Omental fat pad (tissue), 4 donors: ENCODE measurements around the gene SCAP. TPM values are rescaled to one million over a fixed set of nuclear protein-coding genes. Genes with fewer than 3 reads are reported as not detected.

Experiments
- ATAC-seq: fragments of 150-250 bp; one replicate; pipeline ENCODE4 v1.9.1; 2016; ENCODE audit warnings: mild to moderate bottlenecking, moderate library complexity; ENCODE audit not compliant: low FRiP score
- DNase-seq: peaks from one replicate; pipeline ENCODE4 v3.0.0-alpha.2; 2019; ENCODE audit warnings: low spot score
- CTCF ChIP-seq, 3 donors: fragments of 450-650 bp; IDR thresholded peaks; one replicate each; pipeline ENCODE4 v1.5.1; 2016 to 2017; ENCODE audit warnings: antibody characterized with exemption in 3 of 3, mild to moderate bottlenecking in 3 of 3, moderate library complexity in 2 of 3
- total RNA-seq, 4 donors: library from RNA; depleted of rRNA; stranded (reverse); fragments of >200 nt; gene quantifications; one replicate each; pipeline ENCODE4 v1.1.0, GENCODE V29; 2016

The SCAP gene
- total RNA-seq, 4 donors from 2014 or later = 57.7 to 83.2 (median 78.7) TPM

- no peak for DNase-seq
- no peak for TF ChIP-seq CTCF (IDR thresholded peaks at IDR 0.05)
- ATAC-seq = no peak
Observed at GRCh38 chr3:47430606-47431005, 45.1 kb downstream of the SCAP start.

- ATAC-seq = no peak
- DNase-seq = no peak
- TF ChIP-seq CTCF (IDR thresholded peaks at IDR 0.05) = no peak
Observed at GRCh38 chr3:47429476-47430270, 46.1 kb downstream of the SCAP start.

- TF ChIP-seq CTCF (IDR thresholded peaks at IDR 0.05) = no peak
Observed at GRCh38 chr3:47428662-47429061, 47.1 kb downstream of the SCAP start.

GRCh38 chr3:47427866-47428265 is 47.9 kb downstream of the SCAP start:
- ATAC-seq = no peak
- no peak for DNase-seq
- TF ChIP-seq CTCF (IDR thresholded peaks at IDR 0.05) = no peak

More at GRCh38 chr3:47428662-47429061, 47.1 kb downstream of the SCAP start:
- ATAC-seq = no peak
- DNase-seq = no peak

- ATAC-seq (no peak), DNase-seq (no peak)
- TF ChIP-seq CTCF (IDR thresholded peaks at IDR 0.05) = no peak
Observed at GRCh38 chr3:47425959-47426358, 49.8 kb downstream of the SCAP start.

- no peak for TF ChIP-seq CTCF (IDR thresholded peaks at IDR 0.05)
- DNase-seq = no peak
- no peak for ATAC-seq
Observed at GRCh38 chr3:47425383-47425778, 50.4 kb downstream of the SCAP start.
